HG03432 (cell line): ENCODE results near the gene ZNF804A.

Experiments
- ATAC-seq: cut with Tn5 transposase; IDR thresholded peaks from one replicate; pipeline ENCODE4 v1.9.1; 2021; ENCODE audit warnings: mild to moderate bottlenecking, moderate library complexity; ENCODE audit not compliant: unreplicated experiment

The ZNF804A gene

DNA sequence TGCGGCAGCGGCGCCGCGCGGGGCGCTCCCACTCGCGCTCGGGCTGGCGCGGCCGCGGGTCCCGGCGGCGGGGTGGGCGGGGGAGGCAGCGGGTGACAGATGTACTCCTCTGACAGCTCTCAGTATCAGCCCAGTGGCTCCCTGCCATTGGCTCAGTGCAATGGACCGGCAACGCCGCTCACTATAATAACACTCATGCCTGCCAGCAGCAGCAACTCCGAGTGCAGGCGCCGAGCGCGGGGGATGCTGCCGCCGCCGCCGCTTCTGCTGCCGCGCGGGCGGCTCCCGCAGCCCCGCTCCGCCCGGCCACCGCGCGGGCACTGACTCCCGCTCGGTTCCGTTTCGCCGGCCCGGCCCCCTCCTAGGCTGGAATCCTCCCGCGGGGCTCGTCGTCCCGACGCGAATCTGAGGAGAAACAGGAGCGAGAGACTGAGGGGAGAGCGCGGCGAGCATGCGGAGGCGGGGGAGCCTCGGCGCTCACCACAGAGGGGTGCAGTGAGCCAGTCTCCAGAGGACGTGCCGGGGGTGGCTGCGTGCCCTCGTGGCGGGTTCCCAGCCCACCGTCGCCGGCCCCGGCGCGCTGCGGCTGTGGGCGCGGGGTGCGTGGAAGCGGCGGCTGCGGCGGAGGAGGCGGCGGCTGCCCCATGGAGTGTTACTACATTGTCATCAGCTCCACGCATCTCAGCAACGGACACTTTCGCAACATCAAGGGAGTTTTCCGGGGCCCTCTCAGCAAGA is at the start of gene ZNF804A:
TSS of gene ZNF804A (plus strand) at position 214 of the 738 bp plus-strand sequence. CDS start at position 645, 431 bp downstream.
- ATAC-seq: peak; percentile 88

DNA sequence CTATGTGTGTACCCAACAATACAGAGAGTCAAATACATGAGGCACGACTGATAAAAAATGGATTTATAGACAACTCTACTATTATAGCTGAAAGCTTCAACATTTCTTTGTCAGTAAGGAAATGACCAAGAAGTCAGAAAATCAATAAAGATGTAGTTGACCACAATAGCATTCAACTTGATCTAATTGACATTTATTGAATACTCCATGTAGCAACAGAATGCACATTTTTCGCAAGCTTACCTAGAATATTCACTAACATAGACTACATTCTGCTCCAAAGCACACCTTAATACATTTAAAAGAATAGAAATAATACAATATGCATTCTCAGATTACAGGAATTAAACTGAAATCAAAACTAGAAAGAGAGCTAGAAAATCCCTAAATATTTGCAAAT is 49.2 kb upstream of the ZNF804A start:
- no peak for ATAC-seq

DNA sequence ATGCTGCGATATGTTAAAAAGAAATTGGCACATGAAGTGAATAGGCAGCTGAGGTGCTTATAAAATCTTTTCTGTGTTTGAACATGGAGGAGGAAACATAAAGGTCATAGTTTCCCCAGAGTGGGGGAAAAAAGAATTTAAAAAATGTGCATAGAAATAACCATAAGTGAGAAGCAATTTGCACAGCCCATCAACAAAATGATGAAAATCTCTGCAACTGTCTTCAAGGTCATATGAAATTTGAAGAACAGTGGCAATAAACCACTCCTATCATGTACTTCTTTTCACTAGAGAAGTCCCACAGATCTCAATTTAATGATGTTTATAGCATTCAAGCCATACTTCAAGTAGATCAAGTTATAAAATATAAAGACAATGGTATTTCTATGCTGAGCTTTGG is 46.7 kb upstream of the ZNF804A start:
- ATAC-seq: no peak

DNA sequence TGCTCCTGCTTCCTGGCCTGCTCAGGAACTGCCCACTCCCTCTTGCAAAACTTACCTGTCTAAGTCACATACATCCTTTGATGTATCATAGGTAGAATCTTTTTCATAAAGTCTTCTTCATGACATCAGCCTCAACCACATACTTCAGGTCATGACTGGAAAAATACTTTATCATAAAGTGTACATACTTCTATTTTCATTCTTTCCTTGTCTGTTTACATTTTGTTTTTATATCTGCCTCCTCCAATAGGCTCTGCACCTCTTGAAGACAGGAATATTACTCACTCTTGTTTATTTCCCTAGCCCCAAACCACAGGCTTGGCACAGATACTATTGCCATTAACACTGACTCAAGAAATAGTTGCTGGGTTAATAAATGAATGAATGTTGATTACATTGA is 43.6 kb upstream of the ZNF804A start:
- ATAC-seq: no peak

DNA sequence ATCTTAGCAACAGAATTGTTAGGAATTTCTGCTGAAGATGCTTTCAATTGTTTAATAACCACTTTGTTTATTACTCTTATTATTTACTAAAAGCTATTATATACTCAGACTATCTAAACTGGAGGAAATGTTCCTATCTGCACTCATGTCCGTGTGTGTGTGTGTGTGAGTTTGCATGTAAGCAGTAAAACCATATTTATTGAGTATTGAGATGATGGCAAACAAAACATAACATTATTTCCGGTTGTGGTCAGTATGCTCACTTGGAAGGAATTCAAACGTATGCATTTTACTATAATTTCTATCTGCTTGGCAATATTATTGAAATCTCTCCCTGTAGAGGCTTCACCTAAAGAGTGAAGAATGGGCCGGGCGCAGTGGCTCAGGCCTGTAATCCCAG is 43.0 kb upstream of the ZNF804A start:
- no peak for ATAC-seq

DNA sequence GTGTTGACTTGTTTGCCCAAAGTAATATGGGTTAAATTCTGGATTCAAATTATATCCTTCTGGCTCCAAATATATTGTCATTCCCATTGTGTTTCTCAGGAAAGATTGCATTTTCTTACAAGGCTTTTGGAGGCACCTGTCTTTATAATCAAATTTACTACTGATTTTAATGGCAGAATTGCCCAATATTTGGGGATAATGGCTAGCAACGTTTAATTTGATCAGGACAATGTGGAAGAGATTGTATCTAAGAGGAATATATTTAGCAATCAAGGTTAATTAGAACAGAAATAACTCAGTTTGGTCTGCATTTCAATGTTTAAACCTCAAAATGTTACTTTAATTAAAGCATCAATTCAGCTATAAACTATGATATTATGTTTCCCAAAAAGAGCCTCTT is 41.7 kb upstream of the ZNF804A start:
- no peak for ATAC-seq

DNA sequence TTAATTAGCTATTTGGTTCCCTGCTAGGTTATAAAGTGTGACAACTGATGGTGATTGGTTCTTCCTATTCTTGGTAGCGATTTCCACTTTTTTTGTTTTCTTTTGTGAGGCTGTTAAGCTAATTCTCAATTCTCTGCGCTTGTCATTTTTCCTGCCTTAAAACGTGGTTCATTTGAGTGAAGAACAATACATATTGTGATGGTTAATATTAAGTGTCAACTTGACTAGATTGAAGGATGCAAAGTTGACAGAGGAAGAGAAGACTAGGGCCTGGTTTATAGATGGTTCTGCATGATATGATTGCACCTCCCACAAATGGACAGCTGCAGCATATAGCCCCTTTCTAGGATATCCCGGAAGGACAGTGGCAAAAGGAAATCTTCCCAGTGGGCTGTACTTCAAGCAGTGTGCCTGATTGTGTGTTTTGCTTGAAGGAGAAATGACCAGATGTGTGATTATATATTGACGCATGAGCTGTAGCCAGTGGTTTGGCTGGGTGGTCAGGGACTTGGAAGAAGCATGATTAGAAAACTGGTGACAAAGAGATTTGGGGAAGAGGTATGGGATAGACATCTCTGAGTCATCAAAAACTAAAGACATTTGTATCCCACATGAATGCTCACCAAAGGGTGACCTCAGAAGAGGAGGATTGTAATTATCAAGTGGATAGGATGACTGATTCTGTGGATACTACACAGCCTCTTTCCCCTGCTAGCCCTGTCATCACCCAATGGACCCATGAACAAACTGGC is 39.4 kb upstream of the ZNF804A start:
- no peak for ATAC-seq

DNA sequence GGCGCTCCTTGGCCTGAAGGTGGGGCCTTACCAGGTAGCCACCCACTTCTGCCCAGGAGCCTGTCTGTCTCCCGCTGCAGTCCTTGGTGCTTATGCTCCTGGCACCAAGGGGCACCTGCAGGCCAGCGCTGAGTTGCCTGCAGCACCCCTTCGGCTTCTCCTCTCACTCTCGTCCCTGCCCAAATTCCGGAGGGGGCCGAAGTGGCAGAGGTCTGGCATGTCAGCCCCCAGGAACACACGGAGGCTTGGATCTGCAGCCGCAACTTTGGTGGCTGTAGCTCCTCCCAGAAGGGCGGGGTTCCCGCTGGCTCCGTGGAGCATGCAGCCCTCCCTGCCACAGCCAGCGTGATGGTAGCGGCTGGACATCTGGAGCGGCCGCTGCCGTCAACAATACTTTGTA is 37.7 kb upstream of the ZNF804A start:
- ATAC-seq: no peak

DNA sequence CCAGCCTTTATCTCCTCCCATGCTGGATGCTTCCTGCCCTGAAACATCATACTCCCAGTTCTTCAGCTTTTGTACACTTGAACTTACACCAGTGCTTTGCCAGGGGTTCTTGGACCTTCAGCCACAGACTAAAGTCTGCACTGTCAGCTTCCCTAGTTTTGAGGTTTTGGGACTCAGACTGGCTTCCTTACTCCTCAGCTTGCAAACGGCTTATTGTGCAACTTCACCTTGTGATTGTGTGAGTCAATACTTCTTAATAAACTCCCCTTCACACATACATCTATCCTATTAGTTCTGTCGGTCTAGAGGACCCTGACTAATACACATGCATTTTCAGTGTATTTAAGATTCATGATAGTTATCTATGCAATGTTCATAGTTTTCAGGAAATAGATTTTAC is 35.8 kb upstream of the ZNF804A start:
- ATAC-seq: no peak

DNA sequence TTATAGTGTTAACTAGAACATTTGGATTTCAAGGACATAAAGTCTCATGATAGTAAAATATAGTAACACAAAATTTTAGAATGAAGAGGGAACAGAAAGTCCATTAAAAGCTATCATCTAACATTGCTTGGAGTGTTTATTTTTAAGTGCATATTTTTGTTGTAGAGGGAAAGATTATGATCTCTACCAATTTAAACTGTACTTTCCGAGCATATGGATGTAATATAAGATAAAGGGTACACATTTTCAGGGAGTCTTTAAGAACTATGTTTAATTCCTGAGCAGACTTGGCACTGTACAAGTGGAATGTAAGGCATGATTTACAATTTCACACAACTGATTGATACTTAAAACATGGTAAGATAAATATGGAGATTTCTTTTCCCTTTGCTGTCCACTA is 34.2 kb upstream of the ZNF804A start:
- no peak for ATAC-seq

DNA sequence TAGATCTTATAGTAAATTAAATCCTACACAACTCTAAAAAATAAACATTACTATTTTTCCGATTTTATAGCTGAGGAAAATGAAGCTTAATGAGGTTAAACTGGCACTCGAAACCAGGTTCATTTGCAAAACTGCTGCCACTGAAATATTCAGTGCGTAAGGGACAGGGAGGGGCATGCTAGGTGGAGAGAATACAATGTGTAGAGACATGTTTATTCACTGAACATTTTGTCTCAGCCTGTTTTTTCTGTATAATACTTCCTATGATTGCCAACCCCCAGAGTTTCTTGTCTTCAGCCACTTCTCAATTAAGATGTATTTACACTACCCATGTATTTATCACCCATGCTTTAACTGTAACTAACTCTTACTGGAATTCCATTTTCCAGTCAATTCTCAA is 31.6 kb upstream of the ZNF804A start:
- no peak for ATAC-seq

DNA sequence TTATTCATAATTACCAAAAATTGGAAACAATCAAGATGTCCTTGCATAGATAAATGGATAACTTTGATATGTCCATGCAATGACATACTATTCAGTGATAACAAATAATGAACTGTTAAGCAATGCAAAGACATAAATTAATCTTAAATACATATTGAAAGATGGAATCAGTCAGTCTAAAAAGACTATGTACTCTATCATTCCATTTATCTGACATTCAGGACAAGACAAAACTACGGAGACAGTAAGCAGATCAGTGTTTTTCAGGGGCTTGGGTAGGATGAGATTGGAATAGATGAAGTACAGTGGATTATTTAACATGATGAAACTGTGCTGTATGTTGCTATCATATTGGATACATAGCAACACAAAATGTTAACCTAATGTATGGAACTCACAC is 21.3 kb upstream of the ZNF804A start:
- no peak for ATAC-seq

DNA sequence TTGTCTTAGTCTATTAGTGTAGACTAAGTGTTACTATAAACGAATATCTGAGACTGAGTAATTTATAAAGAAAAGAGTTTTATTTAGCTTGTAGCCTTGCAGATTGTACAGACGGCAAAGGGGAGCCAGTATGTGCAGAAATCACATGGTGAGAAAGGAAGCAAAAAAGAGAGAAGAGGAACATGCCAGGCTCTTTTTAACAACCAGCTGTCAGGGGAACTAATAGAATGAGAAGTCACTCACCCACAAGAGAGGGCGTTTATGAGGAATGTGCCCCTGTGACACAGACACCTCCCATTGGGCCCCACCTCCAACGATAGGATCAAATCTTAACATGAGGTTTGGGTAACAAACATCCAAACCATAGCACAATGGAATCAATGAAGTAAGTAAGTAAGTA is 20.6 kb upstream of the ZNF804A start:
- ATAC-seq: no peak

DNA sequence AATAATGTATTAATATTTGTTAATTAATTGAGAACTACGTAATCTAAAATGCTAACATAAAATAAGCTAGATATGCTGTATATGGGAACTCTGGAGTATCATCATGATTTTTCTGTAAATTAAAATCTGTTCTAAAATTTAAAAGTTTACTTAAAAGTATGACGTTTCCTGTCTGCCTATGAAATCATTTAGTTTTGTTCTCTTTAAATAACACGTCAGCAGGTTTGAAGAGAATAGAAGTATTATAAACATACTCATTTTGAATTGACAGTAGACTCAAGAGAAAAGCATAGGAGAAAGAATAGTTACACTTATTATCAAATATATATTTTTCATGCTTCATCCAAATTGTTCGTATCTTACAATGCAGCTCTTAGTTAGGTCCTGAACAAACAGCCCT is 19.1 kb upstream of the ZNF804A start:
- ATAC-seq: no peak

DNA sequence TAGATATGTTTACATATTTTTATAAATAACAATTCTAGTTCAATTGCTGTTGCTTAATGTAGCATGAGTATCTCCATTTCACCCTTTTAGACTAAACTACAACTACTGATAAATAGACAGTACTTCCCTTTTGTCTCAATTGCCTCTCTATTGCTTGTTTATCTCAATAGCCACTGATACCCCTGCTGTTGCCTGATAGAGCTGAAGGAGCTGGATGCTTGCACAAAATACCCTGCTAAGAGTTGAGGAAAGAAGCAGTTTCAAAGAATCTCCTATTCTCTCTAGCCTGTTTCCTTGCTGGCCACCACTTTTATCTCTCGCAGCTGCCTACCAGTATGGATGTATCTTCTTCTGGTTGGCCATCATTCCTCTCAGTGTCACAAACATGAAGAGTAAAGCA is 16.9 kb upstream of the ZNF804A start:
- ATAC-seq: no peak

DNA sequence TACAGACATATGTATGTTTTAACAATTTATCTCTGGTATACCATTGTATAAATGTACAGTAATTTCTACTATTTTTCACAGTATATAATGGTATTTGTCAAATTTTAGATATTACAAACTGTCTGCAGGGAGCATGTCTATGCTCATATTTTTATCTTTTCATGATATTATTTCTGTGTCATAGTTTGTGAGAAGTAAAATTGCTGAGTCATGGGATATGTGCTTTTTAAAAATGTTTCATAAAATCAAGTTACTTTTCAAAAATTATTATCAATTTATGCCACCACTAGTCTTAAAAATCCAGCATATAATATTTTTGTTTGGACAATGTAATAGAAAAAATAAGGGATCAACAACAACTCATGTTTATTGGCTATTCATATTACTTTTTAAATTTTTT is 9.1 kb upstream of the ZNF804A start:
- ATAC-seq: no peak

DNA sequence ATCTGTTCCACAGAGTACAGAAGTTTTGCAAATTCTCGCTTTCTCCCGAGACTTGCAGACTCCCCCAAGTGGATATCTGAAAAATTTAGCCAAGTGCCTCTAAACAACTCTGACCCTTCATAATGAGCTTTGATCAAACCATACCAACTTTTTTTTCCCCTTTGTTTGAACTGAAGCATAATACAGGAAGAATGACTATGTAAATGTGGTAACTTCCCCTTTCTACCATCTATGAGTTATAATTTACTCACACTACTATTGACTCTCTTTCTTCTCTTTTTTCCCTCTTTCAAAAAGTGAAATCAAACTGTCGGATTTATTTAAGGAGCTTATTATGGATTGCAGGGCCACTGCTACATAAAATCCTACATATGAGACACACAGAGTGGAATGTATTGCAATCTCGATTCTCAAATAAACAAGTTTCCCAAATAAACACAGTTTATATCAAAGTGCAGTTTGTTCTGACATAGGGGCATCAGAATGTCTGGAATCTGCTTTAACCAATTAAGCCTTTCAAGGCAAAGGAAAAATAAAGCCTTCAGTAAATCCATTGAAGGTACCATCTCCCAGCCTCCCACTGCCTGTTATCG is 1.4 kb upstream of the ZNF804A start:
- ATAC-seq: peak; percentile 35

DNA sequence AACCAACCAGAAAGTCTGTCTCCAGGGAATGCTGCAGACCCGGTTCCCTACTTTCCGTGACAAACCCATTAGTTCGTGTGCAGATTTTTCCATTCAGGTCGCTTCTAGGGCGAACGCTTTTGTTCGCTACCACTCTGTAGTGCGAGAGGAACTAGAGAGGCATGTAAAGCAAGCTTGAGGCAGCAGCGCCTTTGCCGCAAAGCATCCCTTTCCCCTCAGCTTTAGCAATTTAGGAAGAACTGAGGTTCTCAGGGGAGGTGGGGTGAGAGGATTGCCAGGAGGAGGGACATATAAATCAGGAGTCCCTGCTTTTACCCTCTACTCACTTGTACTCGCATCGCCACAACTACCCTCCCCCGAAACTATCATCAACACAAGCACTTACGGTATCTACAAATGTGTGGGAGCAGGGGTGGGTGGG is 748 bp upstream of the ZNF804A start:
- peak; percentile 24 for ATAC-seq

DNA sequence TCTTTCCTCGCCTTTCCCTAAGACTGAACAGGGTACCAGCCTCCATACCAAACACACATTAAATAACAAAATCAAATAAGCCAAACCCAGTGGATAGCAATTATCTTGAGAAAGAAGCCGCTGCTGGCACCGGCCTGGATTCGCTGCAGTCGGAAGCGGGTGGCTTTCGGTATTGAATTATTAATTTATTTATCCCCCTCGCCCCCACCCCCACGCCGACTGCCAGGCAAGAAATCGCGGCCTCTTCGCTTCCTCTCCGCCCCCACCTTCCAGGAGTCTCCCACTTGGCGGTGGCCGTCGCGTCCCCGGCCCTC is 370 bp upstream of the ZNF804A start:
- no peak for ATAC-seq

DNA sequence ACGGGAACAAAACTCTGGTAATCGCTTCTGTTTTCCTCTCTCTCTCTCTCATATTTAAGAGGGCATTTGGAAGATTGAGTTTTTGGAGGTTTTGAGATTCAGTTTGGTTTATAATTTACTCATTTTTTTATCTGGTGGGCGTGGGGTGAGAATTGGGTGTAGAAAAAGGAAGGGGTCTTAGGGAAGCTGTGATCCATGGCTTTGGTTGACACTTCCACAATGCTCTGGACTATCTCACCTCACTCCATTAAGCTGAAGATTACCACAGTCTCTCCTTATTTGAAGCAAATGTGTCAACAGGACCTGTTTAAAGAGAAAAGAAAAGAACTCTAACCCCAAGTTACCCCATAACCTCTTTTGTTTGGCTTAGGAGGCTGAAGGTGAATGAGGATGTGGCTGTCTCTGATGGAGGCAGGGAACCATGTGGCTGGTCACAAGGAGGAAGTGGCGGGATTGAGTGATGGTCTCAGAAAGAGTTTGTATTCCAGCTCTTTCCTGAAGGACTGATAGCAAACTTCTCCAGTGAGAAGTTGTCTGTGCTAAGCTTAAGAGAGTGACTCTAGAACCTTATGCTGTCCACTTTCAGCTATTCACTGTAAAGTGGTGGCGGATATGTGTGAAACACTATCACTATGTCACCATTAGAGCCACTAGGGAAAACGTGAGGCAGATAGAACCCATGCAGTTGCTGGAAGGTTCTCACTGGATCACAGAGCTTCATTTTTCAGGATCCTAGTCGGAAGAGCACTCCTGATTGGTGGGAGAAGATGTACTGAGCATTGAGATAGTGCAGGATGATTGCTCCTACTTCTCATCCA is 934 bp downstream of the ZNF804A start:
- ATAC-seq: no peak

DNA sequence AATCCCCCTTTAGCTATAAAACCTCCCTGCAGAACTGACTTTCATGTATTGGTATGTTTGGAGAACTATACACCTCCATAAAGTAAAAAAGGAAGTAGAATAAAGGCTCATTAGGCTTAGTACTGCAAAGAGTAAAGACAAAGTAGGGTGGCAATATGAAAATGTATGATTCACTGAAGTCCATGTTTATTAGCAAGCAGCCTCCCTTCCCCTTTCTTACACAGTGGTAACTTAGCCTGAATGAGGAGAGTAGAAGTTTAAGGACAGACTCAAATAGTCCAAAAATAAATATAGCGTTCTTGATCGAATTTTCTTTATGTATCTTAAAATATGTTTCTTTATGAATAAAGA is 1.5 kb downstream of the ZNF804A start:
- ATAC-seq: no peak

DNA sequence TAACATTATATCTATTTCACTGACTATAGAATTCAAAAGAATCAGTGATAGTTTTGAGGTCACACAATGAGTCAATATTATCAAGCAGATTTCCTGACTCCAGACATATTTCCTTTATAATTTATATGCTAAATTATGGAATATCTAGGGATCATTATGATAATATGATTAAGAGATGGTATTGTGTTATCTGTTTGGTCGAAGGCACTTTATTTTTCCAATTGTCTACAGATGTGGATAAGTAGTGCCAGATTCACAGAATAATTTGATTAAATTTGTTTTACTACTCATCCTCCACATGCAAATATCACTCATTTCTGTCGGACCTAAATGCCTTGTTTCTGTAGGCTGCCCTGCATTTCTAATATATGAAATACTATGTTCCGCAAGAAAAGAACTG is 4.4 kb downstream of the ZNF804A start:
- no peak for ATAC-seq
